Endothelial cell of umbilical vein (primary cell): ENCODE results near the gene WNT9B. TPM values are rescaled to one million over a fixed set of nuclear protein-coding genes. Genes with fewer than 3 reads are reported as not detected.

Source experiments
- BruUV-seq: library from RNA; stranded (reverse); fragments of 400-500 nt; replicated peaks from 2 replicates; lab custom pipeline; 2021; lab: Mats Ljungman, UMichigan
- CTCF ChIA-PET: fragments of 300-600, 350-600 bp; sonication (Branson Sonifier 250); formaldehyde crosslinking; loops from one replicate; lab custom pipeline; 2021; ENCODE audit warnings: antibody characterized with exemption, inconsistent platforms; lab: Charles Lee
- POLR2A ChIA-PET: fragments of 300-600, 350-600 bp; sonication (Branson Sonifier 250); formaldehyde crosslinking; loops from one replicate; lab custom pipeline; 2021; ENCODE audit warnings: antibody characterized with exemption, inconsistent platforms; lab: Charles Lee
- DNase-seq: peaks from one replicate; pipeline ENCODE4 v3.0.0-alpha.2; 2011; ENCODE audit warnings: low read depth, low spot score
- FAIRE-seq: peaks from 2 replicates; lab custom pipeline; 2011; peaks lifted over from hg19 to GRCh38; lab: Jason Lieb, UNC
- H2AFZ ChIP-seq: 2 replicates; pipeline ENCODE4 v1.6.0; 2012; ENCODE audit warnings: low read depth, low read length, control low read depth, inconsistent platforms
- H3K27ac ChIP-seq: 2 replicates; pipeline ENCODE4 v1.5.1; 2011; ENCODE audit warnings: low read depth, mild to moderate bottlenecking, control low read depth, low read length, moderate library complexity; ENCODE audit not compliant: insufficient read depth
- H3K27me3 ChIP-seq, 2 experiments: 2 replicates each; pipeline versions ENCODE4 v1.6.0 to v1.6.1; 2011; ENCODE audit warnings: low read length in 2 of 2, mixed read lengths in 1 of 2; ENCODE audit not compliant: control insufficient read depth in 2 of 2, insufficient read depth in 2 of 2
- H3K36me3 ChIP-seq, 2 experiments: 2 replicates in 1 of 2; 3 replicates in 1 of 2; pipeline ENCODE4 v1.5.1; 2011; ENCODE audit warnings: low read length in 2 of 2, mild to moderate bottlenecking in 1 of 2, moderate library complexity in 1 of 2; ENCODE audit not compliant: control insufficient read depth in 2 of 2, insufficient read depth in 2 of 2; ENCODE audit errors: extremely low read depth in 1 of 2
- H3K4me1 ChIP-seq: 3 replicates; pipeline ENCODE4 v1.5.1; 2011; ENCODE audit warnings: mild to moderate bottlenecking, low read length; ENCODE audit not compliant: control insufficient read depth, insufficient read depth; ENCODE audit errors: extremely low read depth
- H3K4me2 ChIP-seq: 2 replicates; pipeline ENCODE4 v1.6.1; 2011; ENCODE audit warnings: low read length, control low read depth, mixed read lengths; ENCODE audit not compliant: insufficient read depth
- H3K4me3 ChIP-seq, 3 experiments: fragments of 200-600 bp in 1 of 3; sonication (generic), shearing (Covaris generic) in 1 of 3; replicated peaks in 1 of 3; 2 replicates each; pipeline ENCODE4 v1.5.1; 2011 to 2016; ENCODE audit warnings: control low read depth in 3 of 3, low read length in 3 of 3, mild to moderate bottlenecking in 2 of 3, inconsistent platforms in 1 of 3, low read depth in 1 of 3, moderate library complexity in 1 of 3; ENCODE audit not compliant: insufficient read depth in 1 of 3
- H3K79me2 ChIP-seq: 2 replicates; pipeline ENCODE4 v1.6.0; 2012; ENCODE audit warnings: low read length, inconsistent platforms; ENCODE audit not compliant: control insufficient read depth, insufficient read depth
- H3K9ac ChIP-seq: replicated peaks from 2 replicates; pipeline ENCODE3; 2011; ENCODE audit warnings: low read length, control low read depth; ENCODE audit not compliant: insufficient read depth; ENCODE audit errors: extremely low read depth
- H3K9me1 ChIP-seq: replicated peaks from 3 replicates; pipeline ENCODE4 v1.6.0; 2011; ENCODE audit warnings: mild to moderate bottlenecking, low read length; ENCODE audit not compliant: control insufficient read depth, insufficient read depth; ENCODE audit errors: extremely low read depth
- H3K9me3 ChIP-seq: replicated peaks from 2 replicates; pipeline ENCODE4 v1.5.1; 2012; ENCODE audit warnings: low read length, inconsistent platforms; ENCODE audit not compliant: control insufficient read depth, insufficient read depth
- H4K20me1 ChIP-seq: replicated peaks from 2 replicates; pipeline ENCODE3; 2011; ENCODE audit warnings: mild to moderate bottlenecking, low read length; ENCODE audit not compliant: control insufficient read depth, insufficient read depth; ENCODE audit errors: extremely low read depth
- CTCF ChIP-seq, 2 donors: IDR thresholded peaks; 1 replicate in 1 of 2; 2 replicates in 1 of 2; pipeline ENCODE4 v1.5.1; 2011; ENCODE audit warnings: low read length in 2 of 2, mild to moderate bottlenecking in 2 of 2, moderate library complexity in 2 of 2, control low read depth in 1 of 2, inconsistent platforms in 1 of 2, low read depth in 1 of 2; ENCODE audit not compliant: insufficient read depth in 1 of 2; ENCODE audit errors: extremely low read depth in 1 of 2
- EZH2 ChIP-seq: IDR thresholded peaks from 2 replicates; pipeline ENCODE4 v1.6.1; 2012; ENCODE audit warnings: borderline replicate concordance, low read depth, mild to moderate bottlenecking, moderate library complexity, low read length, inconsistent platforms; ENCODE audit not compliant: severe bottlenecking
- FOS ChIP-seq: IDR thresholded peaks from 2 replicates; pipeline ENCODE4 v1.6.1; 2011; ENCODE audit warnings: mild to moderate bottlenecking, low read length, moderate library complexity, borderline replicate concordance; ENCODE audit not compliant: insufficient read depth
- GATA2 ChIP-seq: IDR thresholded peaks from 2 replicates; pipeline ENCODE4 v1.7.0; 2011; ENCODE audit warnings: low read depth, mild to moderate bottlenecking, moderate library complexity, mixed read lengths, low read length; ENCODE audit not compliant: insufficient read length, insufficient read depth
- JUN ChIP-seq: IDR thresholded peaks from 2 replicates; pipeline ENCODE4 v1.6.1; 2011; ENCODE audit warnings: borderline replicate concordance, low read depth; ENCODE audit not compliant: insufficient read length, insufficient read depth
- MAX ChIP-seq: IDR thresholded peaks from 2 replicates; pipeline ENCODE4 v1.6.1; 2011; ENCODE audit not compliant: insufficient read depth, insufficient read length
- MYC ChIP-seq: IDR thresholded peaks from one replicate; pipeline ENCODE4 v1.6.1; 2011; ENCODE audit warnings: mild to moderate bottlenecking, low read depth, low read length
- POLR2A ChIP-seq: IDR thresholded peaks from 2 replicates; pipeline ENCODE4 v1.6.1; 2012; ENCODE audit warnings: low read depth, mild to moderate bottlenecking, control low read depth, low read length
- POLR2AphosphoS5 ChIP-seq: IDR thresholded peaks from 2 replicates; pipeline ENCODE4 v1.6.1; 2012; ENCODE audit warnings: low read depth, mild to moderate bottlenecking, control low read depth, low read length, moderate library complexity; ENCODE audit not compliant: insufficient read depth
- dilution Hi-C: fragments of 300-500 bp; cut with MboI; formaldehyde crosslinking; loops from one replicate; pipeline ENCODE4 v1.15.0; 2019; ENCODE audit warnings: low sequenced_read_pairs; ENCODE audit not compliant: extremely low pct_ligation_motif_present
- intact Hi-C: fragments of 100-400 bp; cut with micrococcal nuclease; formaldehyde crosslinking; loops from one replicate; pipeline ENCODE4 v1.10.0; 2022
- polyA plus RNA-seq, 4 experiments: library from polyadenylated mRNA; depleted of rRNA in 3 of 4; stranded (reverse) in 3 of 4; unstranded in 1 of 4; fragments of >200 nt; gene quantifications; 2 replicates each; pipeline versions ENCODE4 v1.2.1 to v1.2.3, GENCODE V29; 2011 to 2012; ENCODE audit warnings: missing spikeins in 1 of 4
- total RNA-seq: library from RNA; stranded (reverse); gene quantifications from 2 replicates; pipeline ENCODE4 v1.2.3, GENCODE V29; 2021

Gene WNT9B
- total and polyA plus RNA-seq, 2 donors (not counting 3 experiments of a cell fraction or from before 2014, with no cell fraction given): not detected

- FAIRE-seq (no peak), DNase-seq (no peak)
- no peaks in the 10 kb centered on the region for H3K79me2 ChIP-seq
- intact Hi-C loops: no loop called here
- ChIA-PET CTCF (no interaction called here), POLR2A (no interaction called here)
- no peak overlapping the region for H3K4me2 ChIP-seq
- H4K20me1 ChIP-seq: no peaks in the 10 kb centered on the region
- H2AFZ ChIP-seq: no peak overlapping the region
- peaks cover 0 to 1% of the 10 kb centered on the region in 2 experiments for H3K27me3 ChIP-seq
- TF ChIP-seq JUN: no peak
- no peak for TF ChIP-seq CTCF (IDR thresholded peaks at IDR 0.05; ENCODE audit: extremely low read depth in 1 of 2, insufficient read depth in 1 of 2, low read depth in 1 of 2, low read length in 2 of 2)
- TF ChIP-seq GATA2: no peak
- no peak for TF ChIP-seq FOS
- TF ChIP-seq MYC: no peak
- no peak for TF ChIP-seq POLR2AphosphoS5
- no peak for TF ChIP-seq POLR2A
- TF ChIP-seq MAX: no peak
- no peak for TF ChIP-seq EZH2
- no peak overlapping the region for H3K4me3 ChIP-seq
- dilution Hi-C loops: no loop called here
- no peaks in the 10 kb centered on the region for H3K9me3 ChIP-seq
- BruUV-seq: no TSS peak
- no peak overlapping the region for H3K27ac ChIP-seq
- no peaks in the 10 kb centered on the region for H3K36me3 ChIP-seq
- no peaks in the 10 kb centered on the region for H3K4me1 ChIP-seq
- no peak overlapping the region for H3K9ac ChIP-seq
- no peaks in the 10 kb centered on the region for H3K9me1 ChIP-seq
Measured at GRCh38 chr17:46903762-46904672, 52.6 kb downstream of the WNT9B start.
